ENCODE data around the gene DCLRE1B.
A peak's percentile ranks its signal among the peaks of the same experiment; 100 is the strongest.
"Not testable (repeated sequence)": the region's sequence is repeated elsewhere in the genome, so short reads cannot be mapped to it uniquely, and the experiment has no call there.

The DCLRE1B gene

DNA sequence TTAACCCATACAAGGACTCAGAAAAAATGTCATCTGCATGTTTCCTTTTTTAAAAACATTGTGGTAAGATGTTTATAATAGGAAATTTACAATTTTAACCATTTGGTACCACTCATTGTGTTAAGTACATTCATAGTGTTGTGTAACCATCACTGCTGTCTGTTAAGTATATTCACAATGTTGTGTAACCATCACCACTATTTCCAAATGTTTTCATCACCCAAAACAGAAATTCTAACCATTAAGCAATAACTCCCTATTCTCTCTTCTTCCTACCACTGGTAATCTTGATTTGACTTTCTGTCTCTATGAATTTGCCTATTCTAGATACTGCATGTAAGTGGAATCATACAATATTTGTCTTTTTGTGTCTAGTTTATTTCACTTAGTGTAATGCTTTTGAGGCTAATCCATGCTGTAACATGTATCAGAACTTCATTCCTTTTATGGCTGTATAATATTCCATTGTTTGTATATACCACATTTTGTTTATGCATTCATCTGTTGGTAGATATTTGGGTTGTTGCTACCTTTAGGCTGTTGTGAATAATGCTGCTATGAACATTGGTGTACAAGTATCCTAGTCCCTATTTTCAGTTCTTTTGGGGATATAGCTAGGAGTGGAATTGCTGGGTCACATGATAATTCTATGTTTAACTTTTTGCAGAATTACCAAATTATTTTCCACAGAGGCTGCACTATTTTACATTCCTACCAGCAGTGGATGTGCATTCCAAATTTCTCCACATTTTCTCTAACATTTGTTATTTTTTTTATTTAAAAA lies 38.1 kb downstream of the DCLRE1B start:
- TF ChIP-seq ZFX (IDR thresholded peaks at IDR 0.05), result no peak
- TF ChIP-seq, protein P1, sequence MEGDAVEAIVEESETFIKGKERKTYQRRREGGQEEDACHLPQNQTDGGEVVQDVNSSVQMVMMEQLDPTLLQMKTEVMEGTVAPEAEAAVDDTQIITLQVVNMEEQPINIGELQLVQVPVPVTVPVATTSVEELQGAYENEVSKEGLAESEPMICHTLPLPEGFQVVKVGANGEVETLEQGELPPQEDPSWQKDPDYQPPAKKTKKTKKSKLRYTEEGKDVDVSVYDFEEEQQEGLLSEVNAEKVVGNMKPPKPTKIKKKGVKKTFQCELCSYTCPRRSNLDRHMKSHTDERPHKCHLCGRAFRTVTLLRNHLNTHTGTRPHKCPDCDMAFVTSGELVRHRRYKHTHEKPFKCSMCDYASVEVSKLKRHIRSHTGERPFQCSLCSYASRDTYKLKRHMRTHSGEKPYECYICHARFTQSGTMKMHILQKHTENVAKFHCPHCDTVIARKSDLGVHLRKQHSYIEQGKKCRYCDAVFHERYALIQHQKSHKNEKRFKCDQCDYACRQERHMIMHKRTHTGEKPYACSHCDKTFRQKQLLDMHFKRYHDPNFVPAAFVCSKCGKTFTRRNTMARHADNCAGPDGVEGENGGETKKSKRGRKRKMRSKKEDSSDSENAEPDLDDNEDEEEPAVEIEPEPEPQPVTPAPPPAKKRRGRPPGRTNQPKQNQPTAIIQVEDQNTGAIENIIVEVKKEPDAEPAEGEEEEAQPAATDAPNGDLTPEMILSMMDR (conservative IDR thresholded peaks at IDR 0.05), result no peak
- no peak overlapping the region for H3K27ac ChIP-seq

GRCh38 chr1:113945329-113945728 lies 40.2 kb downstream of the DCLRE1B start:
- no peak for TF ChIP-seq ZFX (IDR thresholded peaks at IDR 0.05)
- TF ChIP-seq, protein P1 (conservative IDR thresholded peaks at IDR 0.05), result no peak
- no peak overlapping the region for H3K27ac ChIP-seq

DNA sequence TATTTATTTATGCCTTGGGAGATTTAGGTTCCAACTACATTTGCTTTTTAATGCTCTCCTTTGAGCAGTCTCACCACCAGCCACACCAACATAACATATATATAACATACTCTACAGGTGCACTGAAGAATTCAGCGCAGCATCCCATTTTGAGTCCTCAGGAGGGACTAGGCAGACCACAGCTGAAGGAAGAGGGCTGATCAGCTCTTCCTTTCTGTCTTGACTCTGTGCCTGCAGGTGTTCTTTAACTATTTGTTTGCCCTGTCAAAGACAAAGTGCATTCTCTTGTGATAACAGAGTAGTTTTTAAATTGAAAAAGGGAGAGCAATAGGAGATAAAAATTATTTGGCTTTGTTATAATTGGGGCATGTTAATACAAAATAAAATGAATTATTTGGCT lies 41.0 kb downstream of the DCLRE1B start:
- no peak for TF ChIP-seq ZFX (IDR thresholded peaks at IDR 0.05)
- TF ChIP-seq, protein P1 (conservative IDR thresholded peaks at IDR 0.05), result no peak
- H3K27ac ChIP-seq, result no peak overlapping the region

DNA sequence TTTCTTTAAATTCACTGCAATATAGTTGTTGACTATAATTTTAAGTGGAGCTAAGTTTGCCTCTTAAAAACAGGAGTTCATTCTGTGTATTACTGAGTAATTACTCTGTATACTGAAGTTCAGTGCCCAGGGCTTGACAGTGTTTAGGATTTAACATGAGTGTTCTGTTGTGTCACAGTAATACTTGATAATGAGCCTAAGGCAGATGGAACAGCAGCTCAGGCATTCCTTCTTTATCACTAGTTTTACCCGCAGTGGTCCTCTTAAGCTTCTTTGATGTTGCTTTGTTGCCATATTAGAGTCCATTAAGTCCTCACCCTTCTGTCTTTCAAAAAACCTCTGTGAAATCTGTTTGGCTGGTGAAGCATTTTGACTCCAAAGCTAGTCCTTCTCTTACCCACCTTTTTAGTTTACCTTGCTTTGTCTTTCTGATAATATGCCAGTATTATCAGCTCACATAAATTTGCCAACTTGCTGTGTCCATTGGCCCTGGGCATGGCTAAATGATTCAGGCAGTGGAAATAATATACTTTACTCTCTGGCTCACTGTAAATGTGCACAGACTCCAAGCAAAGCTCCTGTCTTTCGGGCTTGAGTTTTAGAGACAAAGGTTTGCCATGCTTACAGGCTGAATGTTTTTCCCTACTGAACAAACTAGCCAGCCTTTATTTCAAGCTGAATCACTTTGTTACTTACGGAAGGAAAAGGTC lies 41.7 kb downstream of the DCLRE1B start:
- H3K27ac ChIP-seq, result no peak overlapping the region
- TF ChIP-seq, protein P1 (conservative IDR thresholded peaks at IDR 0.05), result no peak
- TF ChIP-seq ZFX (IDR thresholded peaks at IDR 0.05), result no peak

DNA sequence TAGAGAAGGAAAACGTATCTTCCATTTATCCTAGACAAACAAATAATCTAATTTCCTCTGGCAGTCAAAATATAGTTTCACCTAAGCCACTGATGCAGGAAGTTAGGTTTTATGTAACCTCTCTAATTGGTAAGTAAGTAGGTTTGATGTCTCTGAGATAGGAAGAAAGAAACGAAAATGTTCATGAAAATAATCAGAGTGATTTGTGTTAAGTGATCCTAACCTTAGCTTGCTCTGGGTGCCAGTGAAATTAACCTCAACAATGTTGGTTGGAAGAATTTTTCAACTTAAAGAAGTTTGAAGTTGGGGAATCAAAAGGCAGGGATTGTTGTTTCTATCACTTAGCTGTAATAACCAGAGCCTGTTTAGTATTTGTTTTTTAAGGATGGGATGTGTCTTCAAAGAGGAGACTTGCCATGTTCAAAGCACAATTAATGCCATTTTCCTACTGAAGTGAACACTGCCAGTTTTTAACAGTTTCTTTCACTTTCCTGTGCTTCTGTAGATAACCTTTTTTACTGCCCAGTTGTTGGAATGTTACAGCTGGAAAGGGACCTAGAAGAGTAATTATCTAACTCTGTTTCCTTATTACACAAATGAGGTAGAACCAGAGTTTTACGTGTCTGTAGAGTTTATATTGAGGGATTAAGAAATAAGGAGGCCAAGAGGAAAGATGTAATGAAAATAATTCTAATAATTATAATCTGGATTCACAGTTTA lies 42.4 kb downstream of the DCLRE1B start:
- H3K27ac ChIP-seq, result no peak overlapping the region
- TF ChIP-seq ZFX (IDR thresholded peaks at IDR 0.05), result no peak
- TF ChIP-seq, protein P1 (conservative IDR thresholded peaks at IDR 0.05), result no peak

DNA sequence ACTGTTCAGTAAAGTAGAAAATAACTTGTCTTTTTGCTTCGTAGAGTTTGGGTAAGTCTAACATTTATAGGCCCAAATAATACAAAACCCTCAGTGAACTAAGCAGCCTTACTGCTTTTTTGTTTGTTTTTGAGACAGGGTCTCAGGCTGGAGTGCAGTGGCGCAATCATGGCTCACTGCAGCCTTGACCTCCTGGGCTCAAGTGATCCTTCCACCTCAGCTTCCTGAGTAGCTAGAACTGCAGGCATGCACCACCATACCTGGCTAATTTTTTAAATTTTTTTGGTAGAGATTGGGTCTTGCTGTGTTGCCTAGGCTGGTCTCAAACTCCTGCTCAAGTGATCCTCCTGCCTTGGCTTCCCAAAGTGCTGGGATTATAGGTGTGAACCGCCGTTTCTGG lies 43.0 kb downstream of the DCLRE1B start:
- not testable (repeated sequence) for H3K27ac ChIP-seq

- TF ChIP-seq, protein P1 (conservative IDR thresholded peaks at IDR 0.05), result peak; percentile 39
- TF ChIP-seq ZFX (IDR thresholded peaks at IDR 0.05), result no peak
- H3K27ac ChIP-seq, result no peak overlapping the region
These were observed 43.9 kb downstream of the DCLRE1B start for GRCh38 chr1:113949007-113949406.
